22Rv1 (cell line): ENCODE results near the gene RAB3C.

Source experiments
- CTCF ChIP-seq: fragments of 450-650 bp; IDR thresholded peaks from 2 replicates; pipeline ENCODE4 v1.5.1; 2017; ENCODE audit warnings: mild to moderate bottlenecking
- ZFX ChIP-seq: fragments of 450-650 bp; IDR thresholded peaks from 2 replicates; pipeline ENCODE4 v1.6.1; 2017; ENCODE audit warnings: antibody characterized with exemption, borderline replicate concordance

- TF ChIP-seq CTCF (no peak), ZFX (no peak)
Observed at GRCh38 chr5:58620336-58620735, 37.5 kb downstream of the RAB3C start.
